GM21723 (cell line): ENCODE data around the gene XNDC1N.
A peak's percentile ranks its signal among the peaks of the same experiment; 100 is the strongest.
"Not testable (repeated sequence)": the region's sequence is repeated elsewhere in the genome, so short reads cannot be mapped to it uniquely, and the experiment has no call there.

ENCODE experiments used
- ATAC-seq: cut with Tn5 transposase; IDR thresholded peaks from one replicate; pipeline ENCODE4 v1.9.1; 2021; ENCODE audit warnings: mild to moderate bottlenecking, moderate library complexity; ENCODE audit not compliant: unreplicated experiment

XNDC1N gene

DNA sequence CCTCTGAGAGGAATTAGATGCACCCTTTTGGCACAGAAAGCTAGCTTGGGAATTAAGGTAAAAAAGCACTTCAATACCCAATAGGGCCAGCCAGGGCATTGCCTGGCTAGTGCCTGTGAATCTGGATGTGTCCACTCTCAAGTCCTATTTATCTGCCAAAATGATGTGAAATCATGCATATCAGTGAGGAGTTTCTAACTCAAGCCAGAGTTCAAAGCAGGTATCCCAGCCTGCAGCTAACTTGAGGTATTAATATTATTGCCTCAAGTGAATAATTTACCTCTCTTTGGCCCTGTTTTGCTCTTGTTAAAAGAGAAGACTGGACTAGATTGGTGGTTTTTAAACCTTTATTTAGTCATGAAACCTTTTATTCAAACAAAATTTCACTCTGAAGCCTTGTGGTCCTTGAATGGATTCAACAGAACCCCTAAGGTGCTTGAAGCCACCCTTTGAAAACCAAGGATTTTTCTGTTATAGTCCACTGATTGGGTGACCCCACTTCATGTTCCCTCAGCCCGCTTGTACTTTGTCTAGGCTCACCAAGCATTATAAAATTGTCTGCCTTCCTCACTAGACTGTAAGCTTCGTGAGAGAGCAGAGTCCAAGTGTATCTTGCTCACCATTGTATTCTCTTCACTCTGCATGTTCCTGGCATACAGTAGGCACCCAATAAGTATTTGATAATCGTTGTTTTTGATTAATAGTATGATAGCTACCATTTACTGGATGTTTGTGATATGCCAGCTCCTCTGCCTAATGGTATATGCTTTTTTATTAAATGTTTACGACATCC is 4.9 kb upstream of the XNDC1N start:
- no peak for ATAC-seq

DNA sequence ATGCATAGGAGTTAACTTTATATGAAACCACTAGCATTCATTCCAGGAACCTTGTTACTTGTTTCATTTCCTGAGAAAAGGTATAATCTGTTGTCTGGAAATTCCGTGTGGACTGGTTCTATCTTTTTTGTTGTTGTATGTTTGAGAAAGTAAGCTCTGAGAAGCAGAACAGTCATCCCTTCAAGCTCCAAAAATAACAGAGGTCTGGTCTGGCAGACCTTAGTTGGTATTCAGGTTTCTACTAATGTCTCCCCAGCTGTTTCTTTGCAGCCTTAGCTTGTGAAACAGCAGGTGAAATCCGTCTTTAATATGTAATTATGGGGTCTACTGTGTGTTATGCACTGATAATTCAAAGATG is 2.8 kb upstream of the XNDC1N start:
- ATAC-seq = no peak

DNA sequence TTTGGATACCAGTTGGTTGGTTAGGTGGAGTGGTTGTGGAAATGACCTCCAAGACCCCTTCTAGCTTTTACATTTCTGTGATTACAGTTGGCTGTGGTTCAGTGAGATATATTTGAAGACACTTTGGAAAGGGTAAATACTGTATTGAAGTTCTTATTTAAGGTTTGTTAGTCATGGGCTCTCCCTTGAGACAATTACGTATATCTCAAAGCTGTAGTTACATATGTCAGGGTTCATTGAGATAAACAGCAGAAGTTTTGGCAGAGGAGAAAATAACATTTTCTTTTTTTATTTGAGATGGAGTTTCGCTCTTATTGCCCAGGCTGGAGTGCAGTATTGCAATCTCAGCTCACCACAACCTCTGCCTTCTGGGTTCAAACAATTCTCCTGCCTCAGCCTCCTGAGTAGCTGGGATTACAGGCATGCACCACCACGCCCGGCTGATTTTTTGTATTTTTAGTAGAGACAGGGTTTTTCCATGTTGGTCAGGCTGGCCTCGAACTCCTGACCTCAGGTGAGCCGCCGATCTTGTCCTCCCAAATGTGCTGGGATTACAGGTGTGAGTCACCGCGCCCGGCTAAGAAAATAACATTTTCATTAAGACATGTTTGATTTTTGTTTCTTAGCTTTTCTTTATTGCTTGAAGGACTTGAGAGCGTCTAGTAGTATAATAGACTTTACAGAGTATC is 2.3 kb upstream of the XNDC1N start:
- no peak for ATAC-seq

DNA sequence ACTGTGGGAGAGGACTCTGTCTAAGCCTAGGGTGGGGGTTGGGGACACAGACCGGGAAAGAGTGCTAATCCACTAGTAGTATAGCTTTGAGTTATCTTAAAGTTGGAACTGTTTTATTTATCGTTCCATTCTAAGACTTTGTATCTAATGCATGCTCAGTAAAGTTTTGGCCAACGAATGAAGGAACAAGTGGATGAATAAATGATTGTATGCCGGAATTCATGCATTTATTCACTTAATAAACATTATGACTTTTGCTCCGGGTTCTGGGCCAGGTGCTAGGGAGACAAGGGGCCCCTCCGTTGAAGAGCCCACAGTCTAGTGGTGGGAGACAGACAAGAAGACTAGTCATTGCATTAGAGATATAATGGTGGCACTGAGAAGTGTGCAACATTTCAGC is 1.1 kb upstream of the XNDC1N start:
- no peak for ATAC-seq

DNA sequence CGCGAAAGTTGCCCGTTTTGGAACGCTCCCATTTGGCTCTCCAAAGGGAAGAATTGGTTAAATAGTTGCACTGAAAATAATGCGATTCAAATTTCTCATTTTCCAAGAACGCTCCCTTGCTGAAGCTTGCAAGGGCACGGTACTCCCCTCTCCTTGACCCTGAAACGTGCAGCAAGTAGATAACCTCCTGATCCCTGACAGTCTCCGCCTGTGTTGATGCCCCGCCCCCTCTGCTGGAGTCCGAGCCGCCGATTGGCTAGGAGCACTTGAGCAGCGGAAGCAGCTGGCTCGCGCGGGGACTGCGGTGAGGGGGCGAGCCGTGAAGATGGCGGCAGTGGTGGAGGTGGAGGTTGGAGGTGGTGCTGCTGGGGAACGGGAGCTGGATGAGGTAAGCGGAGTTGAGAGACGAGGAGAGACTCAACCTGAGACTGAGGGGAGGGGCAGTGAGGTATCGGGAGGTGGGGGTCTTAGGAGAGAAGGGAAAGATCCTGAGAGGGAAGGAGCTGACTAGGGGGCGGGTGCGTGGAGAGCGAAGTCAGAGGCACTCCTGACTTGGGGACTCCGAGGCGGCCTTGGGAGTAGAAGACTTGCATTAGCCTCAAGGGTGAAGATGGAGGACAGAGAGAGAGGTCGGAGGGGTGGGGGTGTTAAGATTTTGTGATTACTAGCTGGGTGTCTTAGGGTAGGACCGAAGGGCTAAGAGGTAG is 496 bp upstream of the XNDC1N start, which contains the start of gene RNF121:
RNF121 (plus strand) TSS at position 310 of the 707 bp plus-strand sequence; CDS start at position 326, 16 bp downstream.
- peak; percentile 84 for ATAC-seq

DNA sequence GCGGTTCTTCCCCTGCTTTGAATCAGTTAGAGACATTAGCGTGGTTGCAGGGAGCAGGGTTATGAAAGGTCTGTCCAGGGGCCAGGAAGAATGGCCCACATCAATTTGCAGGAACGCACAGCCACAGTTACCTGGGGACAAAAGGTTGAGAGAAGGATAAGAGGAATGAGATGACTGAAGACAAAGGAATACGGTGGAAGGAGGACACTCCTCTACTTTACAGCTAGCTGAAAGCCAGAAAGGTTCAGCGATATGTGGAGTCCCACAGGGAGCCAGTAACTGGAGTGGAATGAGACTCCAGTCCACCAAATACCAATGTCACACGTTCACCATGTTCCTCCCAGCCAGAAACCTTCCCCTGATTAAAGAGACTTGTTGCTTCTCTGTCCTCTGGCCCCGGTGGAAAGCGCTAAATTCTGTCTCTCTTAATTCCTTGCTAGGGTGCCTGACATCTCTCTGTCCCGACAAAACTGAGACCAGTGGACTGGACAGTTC is 10.7 kb downstream of the XNDC1N start:
- no peak for ATAC-seq

DNA sequence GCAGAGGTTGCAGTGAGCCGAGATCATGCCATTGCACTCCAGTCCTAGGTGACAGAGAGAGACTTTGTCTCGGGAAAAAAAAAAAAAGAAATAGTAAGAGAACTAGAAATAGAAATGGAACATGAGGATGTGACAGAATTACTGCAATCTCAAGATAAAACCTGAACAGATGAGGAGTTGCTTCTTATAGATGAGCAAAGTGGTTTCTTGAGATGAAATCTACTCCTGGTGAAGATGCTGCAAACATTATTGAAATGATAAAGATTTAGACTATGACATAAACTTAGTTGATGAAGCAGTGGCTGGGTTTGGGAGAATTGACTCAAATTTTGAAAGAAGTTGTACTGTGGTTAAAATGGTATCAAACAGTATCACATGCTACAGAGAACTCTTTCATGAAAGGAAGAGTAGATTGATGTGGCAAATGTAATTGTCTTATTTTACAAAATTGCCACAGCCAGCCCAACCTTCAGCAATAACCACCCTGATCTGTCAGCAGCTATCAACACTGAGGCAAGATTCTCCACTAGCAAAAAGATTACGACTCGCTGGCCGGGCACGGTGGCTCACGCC is 13.7 kb downstream of the XNDC1N start:
- no peak for ATAC-seq

DNA sequence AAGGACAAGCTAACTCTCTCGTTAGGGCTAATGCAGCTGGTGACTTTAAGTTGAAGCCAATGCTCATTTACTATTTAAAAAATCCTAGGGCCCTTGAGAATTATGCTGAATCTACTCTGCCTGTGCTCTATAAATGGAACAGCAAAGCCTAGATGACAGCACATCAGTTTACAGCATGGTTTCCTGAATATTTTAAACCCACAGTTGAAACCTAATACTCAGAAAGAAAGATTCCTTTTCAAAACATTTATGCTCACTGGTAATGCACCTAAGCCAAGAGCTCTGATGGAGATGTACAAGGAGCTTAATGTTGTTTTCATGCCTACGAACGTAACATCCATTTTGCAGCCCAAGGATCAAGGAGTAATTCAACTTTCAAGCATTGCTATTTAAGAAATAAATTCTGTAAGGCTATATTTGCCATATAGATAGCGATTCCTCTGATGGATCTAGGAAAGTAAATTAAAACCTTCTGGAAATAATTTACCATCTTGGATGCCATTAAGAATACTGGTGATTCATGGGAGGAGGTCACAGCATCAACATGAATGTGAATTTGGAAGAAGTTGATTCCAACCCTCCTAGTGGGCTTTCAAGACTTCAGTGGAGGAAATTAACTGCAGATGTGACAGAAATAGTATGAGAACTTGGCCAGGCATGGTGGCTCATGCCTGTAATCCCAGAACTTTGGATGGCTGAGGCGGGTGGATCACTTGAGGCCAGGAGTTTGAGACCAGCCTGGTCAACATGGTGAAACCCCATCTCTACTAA is 14.5 kb downstream of the XNDC1N start:
- no peak for ATAC-seq

DNA sequence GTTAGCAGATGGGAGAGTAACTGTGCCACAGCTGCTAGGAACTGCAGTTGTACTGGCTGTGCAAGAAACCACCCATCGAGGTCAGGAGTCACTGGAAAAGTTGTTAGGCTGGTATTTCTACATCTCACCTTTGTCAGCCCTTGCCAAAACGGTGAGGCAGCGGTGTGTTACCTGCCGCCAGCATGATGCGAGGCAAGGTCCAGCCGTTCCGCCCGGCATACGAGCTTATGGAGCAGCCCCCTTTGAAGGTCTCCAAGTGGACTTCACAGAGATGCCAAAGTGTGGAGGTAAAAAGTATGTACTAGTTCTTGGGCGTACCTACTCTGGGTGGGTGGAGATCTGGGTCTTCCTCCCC is 16.4 kb downstream of the XNDC1N start:
- ATAC-seq = not testable (repeated sequence)

DNA sequence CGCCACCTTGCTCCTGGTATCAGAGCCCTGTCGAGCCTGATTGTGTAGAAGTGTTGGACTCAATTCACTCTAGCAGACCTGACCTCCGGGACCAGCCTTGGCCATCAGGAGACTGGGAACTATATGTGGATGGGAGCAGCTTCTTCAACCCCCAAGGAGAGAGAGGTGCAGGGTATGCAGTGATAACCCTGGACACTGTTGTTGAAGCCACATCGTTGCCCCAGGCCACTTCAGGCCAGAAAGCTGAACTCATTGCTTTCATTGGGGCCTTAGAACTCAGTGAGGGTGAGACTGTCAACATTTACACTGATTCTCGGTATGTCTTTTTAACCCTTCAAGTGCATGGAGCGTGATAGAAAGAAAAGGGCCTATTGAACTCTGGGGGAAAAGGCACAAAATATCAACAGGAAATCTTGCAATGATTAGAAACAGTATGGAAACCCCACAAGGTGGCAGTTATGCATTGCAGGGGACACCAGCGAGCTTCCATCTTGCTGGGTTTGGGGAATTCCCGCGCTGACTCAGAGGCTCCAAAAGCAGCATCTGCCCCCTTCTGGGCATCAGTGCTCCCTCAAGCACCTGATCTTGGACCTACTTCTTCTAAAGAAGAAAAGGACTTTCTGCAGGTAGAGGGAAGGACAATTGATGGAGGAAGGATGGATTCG is 16.9 kb downstream of the XNDC1N start:
- not testable (repeated sequence) for ATAC-seq

DNA sequence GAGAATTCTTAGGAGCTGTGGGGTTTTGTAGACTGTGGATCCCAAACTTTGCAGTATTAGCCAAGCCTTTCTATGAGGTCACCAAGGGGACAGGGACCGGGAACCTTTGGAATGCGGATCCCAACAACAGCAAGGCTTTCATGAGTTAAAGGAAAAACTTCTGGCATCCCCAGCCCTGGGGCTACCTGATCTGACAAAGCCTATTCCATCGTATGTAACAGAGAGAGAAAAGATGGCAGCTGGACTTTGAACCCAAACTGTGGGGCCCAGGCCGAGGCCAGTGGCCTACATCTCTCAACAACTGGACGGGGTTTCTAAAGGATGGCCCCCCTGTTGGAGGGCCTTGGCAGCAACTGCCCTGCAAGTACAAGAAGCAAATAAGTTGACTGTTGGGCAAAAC is 17.6 kb downstream of the XNDC1N start:
- ATAC-seq = not testable (repeated sequence)

DNA sequence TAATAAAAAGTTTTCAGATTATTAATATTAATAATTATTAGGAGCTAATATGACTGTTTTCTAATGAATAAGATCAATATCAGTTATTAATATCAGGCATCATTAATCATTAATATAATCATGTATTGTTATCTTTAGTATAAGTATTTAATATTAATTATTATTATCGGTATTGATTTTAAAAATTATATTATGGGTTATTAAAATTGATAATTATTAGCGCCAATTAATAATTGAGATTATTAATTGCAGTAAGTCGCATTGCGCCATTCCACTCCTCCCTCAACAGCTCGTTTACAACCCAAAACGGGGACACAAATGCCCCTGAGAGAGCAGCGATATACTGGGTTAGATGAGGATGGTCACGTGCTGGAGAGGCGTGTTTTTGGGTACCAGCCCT is 20.2 kb downstream of the XNDC1N start:
- no peak for ATAC-seq

DNA sequence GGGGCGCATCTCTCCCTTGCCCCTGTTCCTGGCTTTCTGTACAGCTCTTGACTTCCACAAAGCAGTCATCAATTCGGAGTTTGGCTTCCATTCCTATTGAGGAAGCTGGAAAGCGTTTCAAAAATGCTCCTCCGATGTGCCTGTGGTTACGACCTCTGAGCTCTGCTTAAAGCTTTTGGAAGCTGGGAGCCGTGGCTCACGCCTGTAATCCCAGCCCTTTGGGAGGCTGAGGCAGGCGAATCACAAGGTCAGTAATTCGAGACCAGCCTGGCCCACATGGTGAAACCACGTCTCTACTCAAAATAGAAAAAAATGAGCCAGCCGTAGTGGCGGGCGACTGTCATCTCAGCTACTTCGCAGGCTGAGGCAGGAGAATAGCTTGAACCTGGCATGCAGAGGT is 27.3 kb downstream of the XNDC1N start:
- not testable (repeated sequence) for ATAC-seq

DNA sequence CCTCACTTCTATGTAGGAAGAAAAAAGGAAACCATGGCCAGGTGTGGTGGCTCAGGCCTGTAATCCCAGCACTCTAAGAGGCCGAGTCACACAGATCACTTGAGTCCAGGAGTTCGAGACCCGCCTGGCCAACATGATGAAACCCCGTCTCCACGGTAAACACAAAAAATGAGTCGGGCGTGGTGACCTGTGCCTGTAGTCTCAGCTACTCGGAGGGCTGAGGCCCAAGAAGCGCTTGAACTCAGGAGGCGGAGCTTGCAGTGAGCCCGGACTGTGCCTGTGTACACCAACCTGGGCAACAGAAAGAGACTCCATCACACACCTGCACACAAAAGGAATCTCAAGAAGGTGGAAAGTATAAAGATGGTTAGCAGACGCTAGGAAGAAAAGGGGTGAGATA is 32.4 kb downstream of the XNDC1N start:
- no peak for ATAC-seq

DNA sequence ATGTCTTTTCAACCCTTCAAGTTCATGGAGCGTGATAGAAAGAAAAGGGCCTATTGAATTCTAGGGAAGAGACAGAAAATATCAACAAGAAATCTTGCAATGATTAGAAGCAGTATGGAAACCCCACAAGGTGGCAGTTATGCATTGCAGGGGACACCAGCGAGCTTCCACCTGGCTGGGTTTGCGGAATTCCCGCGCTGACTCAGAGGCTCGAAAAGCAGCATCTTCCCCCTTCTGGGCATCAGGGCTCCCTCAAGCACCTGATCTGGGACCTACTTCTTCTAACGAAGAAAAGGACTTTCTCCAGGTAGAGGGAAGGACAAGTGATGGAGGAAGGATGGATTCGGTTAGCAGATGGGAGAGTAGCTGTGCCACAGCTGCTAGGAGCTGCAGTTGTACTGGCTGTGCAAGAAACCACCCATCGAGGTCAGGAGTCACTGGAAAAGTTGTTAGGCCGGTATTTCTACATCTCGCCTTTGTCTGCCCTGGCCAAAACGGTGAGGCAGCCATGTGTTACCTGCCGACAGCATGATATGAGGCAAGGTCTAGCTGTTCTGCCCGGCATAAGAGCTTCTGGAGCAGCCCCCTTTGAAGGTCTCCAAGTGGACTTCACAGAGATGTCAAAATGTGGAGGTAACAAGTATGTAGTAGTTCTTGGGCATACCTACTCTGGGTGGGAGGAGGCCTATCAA is 39.1 kb downstream of the XNDC1N start:
- not testable (repeated sequence) for ATAC-seq

DNA sequence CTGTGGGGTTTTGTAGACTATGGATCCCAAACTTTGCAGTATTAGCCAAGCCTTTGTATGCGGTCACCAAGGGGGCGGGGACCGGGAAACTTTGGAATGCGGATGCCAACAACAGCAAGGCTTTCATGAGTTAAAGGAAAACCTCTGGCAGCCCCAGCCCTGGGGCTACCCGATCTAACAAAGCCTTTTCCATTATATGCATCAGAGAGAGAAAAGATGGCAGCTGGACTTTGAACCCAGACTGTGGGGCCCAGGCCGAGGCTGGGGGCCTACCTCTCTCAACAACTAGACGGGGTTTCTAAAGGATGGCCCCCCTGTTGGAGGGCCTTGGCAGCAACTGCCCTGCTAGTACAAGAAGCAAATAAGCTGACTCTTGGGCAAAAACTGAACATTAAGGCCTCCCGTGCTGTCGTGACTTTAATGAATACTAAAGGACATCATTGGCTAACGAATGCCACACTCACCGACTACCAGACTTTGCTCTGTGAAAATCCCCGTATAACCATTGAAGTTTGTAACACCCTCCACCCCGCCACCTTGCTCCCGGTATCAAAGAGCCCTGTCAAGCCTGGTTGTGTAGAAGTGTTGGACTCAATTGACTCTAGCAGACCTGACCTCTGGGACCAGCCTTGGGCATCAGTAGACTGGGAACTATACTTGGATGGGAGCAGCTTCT is 39.9 kb downstream of the XNDC1N start:
- ATAC-seq = not testable (repeated sequence)

DNA sequence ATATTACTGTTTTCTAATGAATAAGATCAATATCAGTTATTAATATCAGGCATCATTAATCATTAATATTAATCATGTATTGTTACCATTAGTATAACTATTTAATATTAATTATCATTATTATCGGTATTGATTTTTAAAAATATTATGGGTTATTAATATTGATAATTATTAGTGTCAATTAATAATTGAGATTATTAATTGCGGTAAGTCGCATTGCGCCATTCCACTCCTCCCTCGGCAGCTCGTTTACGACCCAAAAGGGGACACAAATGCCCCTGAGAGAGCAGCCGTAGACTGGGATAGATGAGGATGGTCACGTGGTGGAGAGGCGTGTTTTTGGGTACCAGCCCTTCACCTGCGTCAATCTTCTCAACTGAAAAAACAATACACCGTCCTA is 42.6 kb downstream of the XNDC1N start:
- ATAC-seq = not testable (repeated sequence)
